Lower leg skin (tissue), 3 donors: ENCODE measurements around the gene CDH3.

Source experiments
- POLR2A ChIP-seq, 2 donors: fragments of 450-650 bp; IDR thresholded peaks; one replicate each; pipeline ENCODE4 v1.6.1; 2016 to 2017; ENCODE audit warnings: antibody characterized with exemption in 2 of 2, mild to moderate bottlenecking in 1 of 2, moderate library complexity in 1 of 2
- TF ChIP-seq, protein P1 (sequence below), 3 donors: fragments of 450-650 bp; IDR thresholded peaks; one replicate each; pipeline ENCODE4 v1.5.1; 2016; ENCODE audit warnings: antibody characterized with exemption in 3 of 3, mild to moderate bottlenecking in 3 of 3, moderate library complexity in 2 of 3

DNA sequence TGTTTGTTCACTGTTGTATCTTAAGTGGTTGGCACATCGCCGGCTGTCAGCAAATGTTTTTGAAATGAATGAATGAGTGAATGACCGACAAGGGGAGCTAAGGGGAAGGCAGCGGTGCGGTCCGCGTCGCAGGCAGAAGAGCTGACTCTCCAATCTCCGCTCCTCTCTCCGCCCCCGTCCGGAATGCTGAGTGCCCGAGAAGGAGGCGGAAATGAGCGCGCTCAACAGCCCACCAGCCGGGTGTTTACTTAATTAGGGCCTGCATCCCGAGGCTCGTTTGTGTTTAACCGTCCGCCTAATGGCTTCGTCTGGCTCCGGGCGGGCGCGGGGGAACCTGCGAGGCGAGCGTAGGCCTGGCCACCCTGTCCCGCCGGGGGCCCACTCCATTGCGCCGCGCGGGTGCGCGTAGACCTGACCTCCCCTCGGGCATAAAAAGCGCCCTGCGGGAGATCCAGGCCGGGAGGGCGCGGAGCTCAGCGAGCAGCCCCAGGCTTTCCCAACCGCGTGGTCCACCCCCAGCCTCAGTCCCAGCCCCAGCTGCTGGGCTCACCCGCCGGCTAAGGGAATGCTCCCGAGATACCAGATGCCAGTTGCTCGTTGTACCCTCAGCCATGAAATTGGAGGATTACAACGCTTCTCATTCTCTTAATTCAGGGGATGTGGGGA is 2.5 kb upstream of the CDH3 start:
- TF ChIP-seq, protein P1, sequence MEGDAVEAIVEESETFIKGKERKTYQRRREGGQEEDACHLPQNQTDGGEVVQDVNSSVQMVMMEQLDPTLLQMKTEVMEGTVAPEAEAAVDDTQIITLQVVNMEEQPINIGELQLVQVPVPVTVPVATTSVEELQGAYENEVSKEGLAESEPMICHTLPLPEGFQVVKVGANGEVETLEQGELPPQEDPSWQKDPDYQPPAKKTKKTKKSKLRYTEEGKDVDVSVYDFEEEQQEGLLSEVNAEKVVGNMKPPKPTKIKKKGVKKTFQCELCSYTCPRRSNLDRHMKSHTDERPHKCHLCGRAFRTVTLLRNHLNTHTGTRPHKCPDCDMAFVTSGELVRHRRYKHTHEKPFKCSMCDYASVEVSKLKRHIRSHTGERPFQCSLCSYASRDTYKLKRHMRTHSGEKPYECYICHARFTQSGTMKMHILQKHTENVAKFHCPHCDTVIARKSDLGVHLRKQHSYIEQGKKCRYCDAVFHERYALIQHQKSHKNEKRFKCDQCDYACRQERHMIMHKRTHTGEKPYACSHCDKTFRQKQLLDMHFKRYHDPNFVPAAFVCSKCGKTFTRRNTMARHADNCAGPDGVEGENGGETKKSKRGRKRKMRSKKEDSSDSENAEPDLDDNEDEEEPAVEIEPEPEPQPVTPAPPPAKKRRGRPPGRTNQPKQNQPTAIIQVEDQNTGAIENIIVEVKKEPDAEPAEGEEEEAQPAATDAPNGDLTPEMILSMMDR (IDR thresholded peaks at IDR 0.05): no peak
- TF ChIP-seq POLR2A (IDR thresholded peaks at IDR 0.05): no peak
